ENCODE measurements around the gene RIT2.

- TF ChIP-seq CTCF (IDR thresholded peaks at IDR 0.05) (no peak), POLR2A (IDR thresholded peaks at IDR 0.05) (no peak)
These were observed 201.0 kb downstream of the RIT2 start for GRCh38 chr18:42914476-42914875.

Measured in heart left ventricle (tissue), 13 donors.